HG03442 (cell line): ENCODE results near the gene LHX5.

ENCODE experiments used
- ATAC-seq: cut with Tn5 transposase; IDR thresholded peaks from one replicate; pipeline ENCODE4 v1.9.1; 2021; ENCODE audit warnings: mild to moderate bottlenecking, moderate library complexity; ENCODE audit not compliant: unreplicated experiment

The LHX5 gene

GRCh38 chr12:113466454-113467141 is 5.1 kb downstream of the LHX5 start:
- no peak for ATAC-seq

GRCh38 chr12:113465808-113466453 is 5.7 kb downstream of the LHX5 start:
- no peak for ATAC-seq

GRCh38 chr12:113464852-113465719 is 6.6 kb downstream of the LHX5 start:
- ATAC-seq: no peak

- ATAC-seq: no peak
Observed at GRCh38 chr12:113464452-113464775, 7.3 kb downstream of the LHX5 start.

- no peak for ATAC-seq
Observed at GRCh38 chr12:113463746-113464451, 7.8 kb downstream of the LHX5 start.

GRCh38 chr12:113462998-113463745 is 8.5 kb downstream of the LHX5 start:
- no peak for ATAC-seq

GRCh38 chr12:113462117-113462774 is 9.4 kb downstream of the LHX5 start:
- ATAC-seq: no peak

GRCh38 chr12:113461666-113462065 is 10.0 kb downstream of the LHX5 start:
- no peak for ATAC-seq

- no peak for ATAC-seq
Observed at GRCh38 chr12:113459981-113460380, 11.7 kb downstream of the LHX5 start.

- ATAC-seq: no peak
Observed at GRCh38 chr12:113457710-113458109, 14.0 kb downstream of the LHX5 start.

GRCh38 chr12:113457185-113457584 is 14.5 kb downstream of the LHX5 start:
- ATAC-seq: no peak

GRCh38 chr12:113456761-113457160 is 14.9 kb downstream of the LHX5 start:
- no peak for ATAC-seq

GRCh38 chr12:113456199-113456598 is 15.5 kb downstream of the LHX5 start:
- ATAC-seq: no peak

- ATAC-seq: no peak
Observed at GRCh38 chr12:113453330-113453729, 18.3 kb downstream of the LHX5 start.

- ATAC-seq: no peak
Observed at GRCh38 chr12:113452458-113452857, 19.2 kb downstream of the LHX5 start.

- ATAC-seq: no peak
Observed at GRCh38 chr12:113449839-113450238, 21.8 kb downstream of the LHX5 start.

- ATAC-seq: no peak
Observed at GRCh38 chr12:113449299-113449698, 22.4 kb downstream of the LHX5 start.

- ATAC-seq: no peak
Observed at GRCh38 chr12:113448873-113449272, 22.8 kb downstream of the LHX5 start.

GRCh38 chr12:113445544-113446171 is 26.0 kb downstream of the LHX5 start:
- ATAC-seq: no peak
